HEK293T (cell line): ENCODE results near the gene CA14.

Experiments used
- ARNT ChIP-seq: fragments of 450-650 bp; IDR thresholded peaks from 2 replicates; pipeline ENCODE4 v1.6.1; 2017; ENCODE audit warnings: mild to moderate bottlenecking
- BHLHE40 ChIP-seq: fragments of 450-650 bp; IDR thresholded peaks from 2 replicates; pipeline ENCODE4 v1.6.1; 2016; ENCODE audit warnings: mild to moderate bottlenecking, moderate library complexity, borderline replicate concordance
- ELF4 ChIP-seq: fragments of 450-650 bp; IDR thresholded peaks from 2 replicates; pipeline ENCODE4 v1.6.1; 2017; ENCODE audit warnings: antibody characterized with exemption
- FOXM1 ChIP-seq: fragments of 450-650 bp; IDR thresholded peaks from 2 replicates; pipeline ENCODE4 v1.6.1; 2017; ENCODE audit warnings: mild to moderate bottlenecking, borderline replicate concordance
- HDGF ChIP-seq: fragments of 450-650 bp; IDR thresholded peaks from 2 replicates; pipeline ENCODE4 v1.6.1; 2017; ENCODE audit warnings: antibody characterized with exemption, borderline replicate concordance
- LEF1 ChIP-seq: fragments of 450-650 bp; IDR thresholded peaks from 2 replicates; pipeline ENCODE4 v1.6.1; 2017; ENCODE audit warnings: mild to moderate bottlenecking, borderline replicate concordance
- PKNOX1 ChIP-seq: fragments of 450-650 bp; IDR thresholded peaks from 2 replicates; pipeline ENCODE4 v1.6.1; 2016
- SP1 ChIP-seq: fragments of 450-650 bp; IDR thresholded peaks from 2 replicates; pipeline ENCODE4 v1.6.1; 2017
- TARDBP ChIP-seq: fragments of 450-650 bp; IDR thresholded peaks from 2 replicates; pipeline ENCODE4 v1.6.1; 2016

- TF ChIP-seq BHLHE40 (no peak), ARNT (no peak), HDGF (peak; percentile 69; the same call in 1 of the 2 replicates), TARDBP (no peak), SP1 (no peak), PKNOX1 (no peak), FOXM1 (0 out of 2 replicates have a peak, but pooled peaks have one; percentile 28), LEF1 (no peak), ELF4 (peak; percentile 55)
Observed at GRCh38 chr1:150268705-150269403, 11.3 kb downstream of the CA14 start, which contains the start of gene APH1A.
